Glomerular endothelial cell (primary cell): ENCODE results near the gene IQCB1. TPM values are rescaled to one million over a fixed set of nuclear protein-coding genes. Genes with fewer than 3 reads are reported as not detected.
"Not testable (repeated sequence)": the region's sequence is repeated elsewhere in the genome, so short reads cannot be mapped to it uniquely, and the experiment has no call there.

Experiments used
- DNase-seq: peaks from one replicate; pipeline ENCODE4 v3.0.0-alpha.2; 2011; ENCODE audit warnings: low read depth, low spot score; ENCODE audit errors: extremely low read depth
- total RNA-seq: library from RNA; depleted of rRNA; stranded (reverse); fragments of >200 nt; gene quantifications from 2 replicates; pipeline ENCODE4 v1.2.3, GENCODE V29; 2015

Gene IQCB1
- total RNA-seq, 1 donor from 2014 or later, result 16.6 TPM

DNA sequence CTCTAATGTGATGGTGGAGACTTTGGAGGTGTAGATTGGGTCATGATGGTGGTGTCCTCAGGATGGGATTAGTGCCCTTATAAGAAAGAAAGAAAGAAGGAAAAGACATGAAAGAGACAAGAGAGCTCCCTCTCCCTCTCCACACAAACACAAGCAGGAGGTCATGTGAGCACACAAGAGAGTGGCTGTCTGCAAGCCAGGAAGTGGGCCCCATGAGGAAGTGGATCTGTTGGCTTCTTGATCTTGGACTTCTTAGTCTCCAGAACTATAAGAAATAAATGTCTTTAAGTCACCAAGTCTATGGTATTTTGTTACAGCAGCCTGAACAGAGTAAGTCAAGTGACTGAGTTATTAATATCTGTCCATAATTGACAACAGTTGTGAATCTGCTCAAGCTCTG lies 17.1 kb downstream of the IQCB1 start:
- DNase-seq, result no peak

DNA sequence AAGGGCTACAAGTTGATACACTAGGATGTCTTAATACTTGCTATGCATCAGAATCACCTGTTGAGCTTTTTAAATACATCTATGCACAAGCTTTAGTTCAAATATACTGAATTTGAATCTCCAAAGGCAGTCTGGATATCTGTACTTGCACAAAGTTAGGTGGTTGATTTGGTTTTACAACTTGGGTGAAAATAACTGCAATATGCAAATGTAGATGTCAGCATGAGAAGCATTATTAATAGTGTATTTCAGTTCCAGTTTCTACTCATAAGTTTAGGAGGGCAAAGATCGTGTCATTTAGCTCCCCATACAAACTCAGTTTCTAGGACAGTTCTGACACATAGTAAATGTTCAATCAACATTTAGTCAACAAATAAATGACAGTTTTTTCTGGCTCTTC lies 25.6 kb downstream of the IQCB1 start:
- no peak for DNase-seq

GRCh38 chr3:121803771-121804320 lies 31.0 kb downstream of the IQCB1 start:
- no peak for DNase-seq

DNA sequence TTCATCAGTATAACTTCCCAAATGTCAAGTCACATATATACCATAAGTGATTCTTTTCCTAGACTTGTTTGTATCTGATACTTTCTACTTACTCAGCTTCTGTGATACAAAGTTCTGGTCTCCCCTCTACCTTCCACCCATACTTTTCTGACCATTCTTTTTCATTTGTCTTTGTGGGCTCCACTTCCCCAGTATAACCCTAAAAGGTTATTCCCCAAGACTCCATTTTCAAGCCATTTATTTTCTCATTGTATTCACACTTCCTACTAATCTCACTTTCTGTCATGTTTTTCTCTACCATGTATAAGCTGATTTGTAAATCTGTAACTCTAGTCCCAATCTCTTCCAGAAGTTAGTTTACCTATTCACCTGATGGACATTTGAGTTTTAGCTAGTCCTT lies 34.0 kb downstream of the IQCB1 start:
- no peak for DNase-seq

- DNase-seq, result no peak
These were observed 37.9 kb downstream of the IQCB1 start for GRCh38 chr3:121796970-121797369.

DNA sequence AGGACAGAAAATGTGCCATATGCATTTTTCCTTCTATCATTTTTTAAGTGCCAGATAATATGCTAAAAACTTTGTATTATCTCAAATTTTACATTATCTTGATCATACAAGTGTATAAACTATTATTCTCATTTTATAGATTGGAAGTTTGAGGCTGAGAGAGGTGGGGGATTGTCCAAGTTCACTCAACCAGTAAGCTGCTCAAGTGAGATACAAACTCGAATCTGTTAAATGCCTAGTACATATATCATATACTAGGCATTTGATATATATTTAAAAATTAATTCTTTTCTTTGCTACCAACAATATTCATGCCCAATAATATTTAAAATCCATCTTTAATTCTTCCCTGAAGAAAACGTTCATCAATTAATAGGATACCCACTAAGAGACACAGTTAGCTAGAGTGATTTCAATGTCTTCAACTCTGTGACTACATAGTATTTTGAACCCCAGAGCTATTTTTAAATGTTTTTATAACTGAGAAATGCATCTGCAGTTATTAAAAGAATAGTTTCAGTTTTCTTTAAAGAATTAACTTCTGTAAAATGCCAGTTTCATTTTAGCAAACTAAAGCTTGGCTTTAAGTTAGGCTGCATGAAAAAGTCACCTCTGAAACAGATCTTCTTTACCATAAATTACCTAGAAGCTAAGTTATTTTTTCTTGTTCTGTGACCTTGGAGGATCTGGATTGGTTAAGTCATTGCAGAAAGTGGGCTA lies 40.4 kb downstream of the IQCB1 start:
- no peak for DNase-seq

DNA sequence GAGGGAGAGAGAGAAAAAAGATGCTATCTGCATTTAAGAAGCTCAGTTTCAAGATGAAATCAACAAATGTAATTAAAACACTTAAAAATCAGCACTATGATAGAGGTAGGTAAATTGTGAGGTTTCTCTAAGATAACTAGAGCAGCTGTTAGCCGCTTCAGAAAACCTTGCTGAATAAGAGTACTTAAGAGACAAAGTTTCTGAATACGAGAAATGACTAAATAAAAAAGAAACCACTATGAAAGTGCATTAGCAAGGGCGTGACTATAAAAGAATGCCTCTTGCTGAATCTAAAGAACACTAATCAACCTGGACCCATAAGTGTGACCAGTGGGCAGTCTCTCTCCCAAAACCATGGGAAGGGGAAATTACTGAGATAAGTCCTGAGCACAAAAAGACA lies 41.8 kb downstream of the IQCB1 start:
- DNase-seq, result no peak

DNA sequence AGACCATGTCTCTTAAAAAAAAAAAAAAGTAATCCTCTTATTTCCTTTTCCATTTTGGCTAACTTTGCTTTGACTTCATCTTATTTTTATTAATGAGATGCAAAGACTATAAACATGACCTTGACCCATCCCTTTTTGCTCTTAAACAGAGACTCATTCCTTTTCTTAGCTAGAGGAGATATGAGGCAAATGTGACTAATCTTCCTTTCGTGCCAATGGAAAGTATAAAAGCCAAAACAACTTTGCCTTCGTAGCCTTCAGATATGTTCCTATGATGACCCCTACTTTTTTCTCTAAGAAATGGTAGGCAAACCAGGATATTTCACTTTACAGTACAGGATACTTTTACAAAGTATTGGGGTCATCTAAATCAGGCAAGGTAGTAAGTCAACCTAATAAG lies 48.4 kb downstream of the IQCB1 start:
- no peak for DNase-seq

GRCh38 chr3:121782784-121783183 lies 52.1 kb downstream of the IQCB1 start:
- DNase-seq, result not testable (repeated sequence)

DNA sequence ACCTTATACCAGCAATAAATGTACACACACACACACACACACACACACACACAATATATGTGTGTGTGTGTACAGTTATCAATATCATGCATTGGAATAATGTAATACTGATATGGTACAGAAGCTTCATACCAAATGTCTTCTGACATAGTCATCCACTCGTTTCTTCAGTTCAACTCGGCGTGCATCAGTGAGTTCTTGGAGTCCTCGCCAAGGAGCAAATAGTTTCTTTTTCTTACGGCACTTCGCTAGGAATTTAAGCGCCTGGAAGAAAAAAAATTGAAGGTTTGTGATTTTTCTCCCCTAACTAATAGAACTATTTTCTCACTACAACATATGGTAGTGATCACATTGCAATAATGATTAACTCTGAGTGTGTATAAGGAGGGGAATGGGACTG lies 53.2 kb downstream of the IQCB1 start:
- no peak for DNase-seq

GRCh38 chr3:121775095-121775494 lies 59.8 kb downstream of the IQCB1 start:
- DNase-seq, result not testable (repeated sequence)

DNA sequence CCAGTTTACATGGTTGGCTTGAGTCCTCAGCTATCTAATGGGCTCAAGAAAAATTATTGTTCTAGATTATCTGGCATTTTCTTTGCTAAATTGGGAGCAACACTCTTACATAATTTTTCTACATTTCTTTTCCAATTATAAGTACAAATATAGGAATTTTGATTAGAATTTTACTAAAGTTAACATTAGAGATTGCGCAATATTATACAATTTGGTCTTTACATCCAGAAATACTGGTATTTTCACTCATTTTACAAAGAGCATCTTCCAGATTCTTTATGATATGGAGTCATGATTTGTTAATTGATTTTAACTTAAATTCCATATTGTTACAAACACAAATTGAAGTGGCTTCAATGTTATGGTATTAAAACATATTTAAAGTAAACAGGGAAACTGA lies 65.6 kb downstream of the IQCB1 start:
- no peak for DNase-seq

GRCh38 chr3:121768452-121768851 lies 66.4 kb downstream of the IQCB1 start:
- no peak for DNase-seq

- DNase-seq, result no peak
These were observed 75.2 kb downstream of the IQCB1 start for GRCh38 chr3:121759541-121760202.

DNA sequence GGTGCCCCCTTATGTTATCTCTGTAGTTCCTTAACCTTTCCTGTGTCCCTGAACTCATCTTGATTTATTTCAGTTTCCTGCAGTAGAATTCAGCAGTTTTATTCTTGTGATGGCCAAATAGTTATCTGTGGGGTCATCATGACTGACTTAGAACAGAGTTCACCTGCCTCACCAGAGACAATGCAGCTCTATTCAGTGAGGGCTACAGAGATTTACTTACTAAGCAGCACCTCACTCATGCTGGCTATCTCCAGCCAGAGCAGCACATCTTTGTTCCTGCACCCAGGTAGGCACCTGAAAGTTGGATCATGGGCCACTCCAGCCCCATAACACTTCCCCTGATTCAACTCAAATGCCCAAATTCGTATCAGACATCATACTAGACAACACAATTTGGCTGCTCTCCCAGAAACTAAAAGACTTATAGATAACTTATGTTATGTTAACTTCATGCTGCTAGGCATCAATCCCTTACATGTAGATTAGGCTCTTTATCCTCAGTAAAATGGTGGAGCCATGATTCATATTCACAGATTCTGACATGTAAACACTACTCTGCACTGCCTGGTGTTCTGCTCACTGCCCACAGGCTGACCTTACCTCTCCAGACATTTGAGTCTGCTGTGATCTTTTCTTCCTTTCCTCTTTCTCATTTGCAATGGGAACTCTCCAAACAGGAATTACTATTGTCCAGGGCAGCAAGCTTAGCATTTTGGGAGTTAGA lies 76.0 kb downstream of the IQCB1 start:
- no peak for DNase-seq

GRCh38 chr3:121757812-121758545 lies 76.9 kb downstream of the IQCB1 start:
- DNase-seq, result no peak

- DNase-seq, result no peak
These were observed 77.6 kb downstream of the IQCB1 start for GRCh38 chr3:121757087-121757811.

DNA sequence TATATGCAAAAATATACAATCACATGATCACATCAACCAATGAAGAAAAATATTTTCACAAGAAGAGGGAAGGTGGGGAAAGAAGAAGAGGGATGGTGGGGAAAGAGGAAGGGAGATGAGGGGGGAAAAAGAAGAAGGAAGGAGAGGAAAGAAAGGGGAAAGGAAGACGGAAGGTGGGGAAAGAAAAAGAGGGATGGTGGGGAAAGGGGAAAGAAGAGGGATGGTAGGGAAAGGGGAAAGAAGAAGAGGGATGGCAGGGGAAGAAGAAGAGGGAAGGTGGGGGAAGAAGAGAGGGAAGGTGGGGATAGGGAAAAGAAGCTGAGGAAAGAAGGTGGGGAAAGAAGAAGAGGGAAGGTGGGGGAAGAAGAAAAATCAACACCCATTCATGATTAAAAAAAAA lies 82.1 kb downstream of the IQCB1 start:
- DNase-seq, result no peak

DNA sequence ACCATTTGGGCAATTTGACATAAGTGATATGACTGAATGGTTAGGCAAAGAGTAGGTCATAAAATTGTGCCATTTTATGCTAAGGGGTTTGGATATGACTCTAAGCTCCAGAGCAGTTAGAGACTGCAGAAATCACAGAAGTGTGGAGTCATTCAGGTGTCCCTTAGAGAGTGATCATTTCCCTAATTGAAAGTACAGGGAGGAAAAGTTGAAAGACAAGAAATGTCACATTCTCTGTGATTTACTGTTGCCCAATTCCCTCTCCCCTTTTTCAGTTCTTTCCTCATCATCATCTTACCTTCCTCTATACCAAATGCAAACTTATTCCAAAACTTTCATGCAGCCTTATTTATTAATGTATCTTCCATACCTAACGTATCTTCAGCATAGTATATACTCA lies 82.6 kb downstream of the IQCB1 start:
- DNase-seq, result no peak

GRCh38 chr3:121750087-121750415 lies 84.8 kb downstream of the IQCB1 start:
- no peak for DNase-seq
